ENCODE results near the gene KREMEN2.
"Not testable (repeated sequence)": the region's sequence is repeated elsewhere in the genome, so short reads cannot be mapped to it uniquely, and the experiment has no call there.

KREMEN2 gene, protein sequence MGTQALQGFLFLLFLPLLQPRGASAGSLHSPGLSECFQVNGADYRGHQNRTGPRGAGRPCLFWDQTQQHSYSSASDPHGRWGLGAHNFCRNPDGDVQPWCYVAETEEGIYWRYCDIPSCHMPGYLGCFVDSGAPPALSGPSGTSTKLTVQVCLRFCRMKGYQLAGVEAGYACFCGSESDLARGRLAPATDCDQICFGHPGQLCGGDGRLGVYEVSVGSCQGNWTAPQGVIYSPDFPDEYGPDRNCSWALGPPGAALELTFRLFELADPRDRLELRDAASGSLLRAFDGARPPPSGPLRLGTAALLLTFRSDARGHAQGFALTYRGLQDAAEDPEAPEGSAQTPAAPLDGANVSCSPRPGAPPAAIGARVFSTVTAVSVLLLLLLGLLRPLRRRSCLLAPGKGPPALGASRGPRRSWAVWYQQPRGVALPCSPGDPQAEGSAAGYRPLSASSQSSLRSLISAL

DNA sequence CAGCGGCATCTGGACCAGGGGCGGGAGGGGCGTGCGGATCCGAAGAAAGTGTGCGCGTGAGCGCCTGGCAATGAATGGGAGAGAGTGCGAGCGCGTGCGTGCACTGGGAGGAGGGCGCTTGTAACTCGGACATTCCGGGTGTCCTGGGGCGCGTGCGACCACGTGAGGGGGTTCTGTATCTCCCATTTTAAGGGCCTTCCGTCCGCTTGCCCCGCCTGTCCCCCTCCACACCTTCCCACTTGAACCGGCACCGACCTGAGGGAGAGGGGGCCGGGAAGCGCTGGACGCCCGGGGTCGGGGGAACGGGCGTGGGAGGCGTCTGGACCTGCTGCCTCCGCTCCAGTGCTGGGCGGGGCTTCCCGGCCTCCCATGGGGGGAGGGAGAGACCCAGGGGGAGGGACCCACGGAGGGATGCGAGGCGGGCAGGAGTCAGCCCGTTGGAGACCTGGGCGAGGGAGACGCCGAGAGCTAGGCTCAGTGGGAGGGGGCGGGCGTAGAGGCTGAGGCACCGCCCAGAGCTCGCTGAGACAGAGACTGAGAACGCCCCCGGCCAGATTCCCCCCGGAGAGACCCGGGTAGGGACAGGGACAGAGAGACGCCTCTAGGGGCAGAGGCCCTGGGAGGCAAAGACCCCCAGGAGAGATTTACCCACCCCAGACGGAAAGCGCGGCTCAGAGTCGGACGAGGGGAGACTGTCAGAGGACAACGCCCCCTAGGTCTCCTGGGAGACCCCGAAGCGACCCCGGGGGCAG, at the start of gene KREMEN2:
KREMEN2 (plus strand) TSS at position 553 of the 752 bp plus-strand sequence. CDS start 246 bp downstream, outside the sequence.
- DNase-seq (ENCODE audit: low read depth in 1 of 2, low spot score in 1 of 2), result no peak

GRCh38 chr16:2915196-2915929, 48.7 kb upstream of the KREMEN2 start:
- DNase-seq (ENCODE audit: low read depth in 1 of 2, low spot score in 1 of 2), result no peak

DNA sequence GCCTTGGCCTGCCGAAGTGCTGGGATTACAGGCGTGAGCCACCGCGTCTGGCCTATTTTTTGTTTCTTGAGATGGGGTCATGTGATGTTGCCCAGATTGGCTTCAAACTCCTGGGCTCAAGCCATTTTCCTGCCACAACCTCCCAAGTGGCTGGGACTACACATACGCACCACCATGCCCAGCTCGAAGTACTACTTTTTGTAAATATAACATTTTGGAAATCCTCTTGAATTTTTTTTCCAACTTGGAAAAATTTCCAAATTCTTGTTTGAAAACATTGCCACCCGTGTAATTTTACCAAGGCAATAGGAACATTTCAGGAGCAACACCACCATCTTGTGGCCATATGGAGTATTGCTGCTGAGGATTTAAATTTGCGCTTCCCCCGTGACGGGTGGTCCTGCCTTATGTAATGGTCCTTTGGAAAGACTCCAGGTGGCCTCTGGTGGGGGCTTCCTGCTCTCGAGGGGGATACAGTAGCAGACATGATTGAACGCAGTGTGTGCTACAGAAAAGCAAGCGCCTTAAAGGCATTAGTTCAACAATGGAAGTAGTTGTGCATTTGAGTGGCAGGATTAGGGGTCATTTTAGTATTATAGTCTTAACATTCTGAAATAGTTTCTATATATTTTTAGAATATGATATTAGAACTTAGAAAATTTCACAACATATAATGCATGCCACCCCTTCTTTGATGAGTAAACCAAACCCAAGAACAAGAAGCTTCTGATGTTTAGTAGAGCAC, 44.4 kb upstream of the KREMEN2 start:
- DNase-seq (ENCODE audit: low read depth in 1 of 2, low spot score in 1 of 2), result peak; percentile 24 to 41

DNA sequence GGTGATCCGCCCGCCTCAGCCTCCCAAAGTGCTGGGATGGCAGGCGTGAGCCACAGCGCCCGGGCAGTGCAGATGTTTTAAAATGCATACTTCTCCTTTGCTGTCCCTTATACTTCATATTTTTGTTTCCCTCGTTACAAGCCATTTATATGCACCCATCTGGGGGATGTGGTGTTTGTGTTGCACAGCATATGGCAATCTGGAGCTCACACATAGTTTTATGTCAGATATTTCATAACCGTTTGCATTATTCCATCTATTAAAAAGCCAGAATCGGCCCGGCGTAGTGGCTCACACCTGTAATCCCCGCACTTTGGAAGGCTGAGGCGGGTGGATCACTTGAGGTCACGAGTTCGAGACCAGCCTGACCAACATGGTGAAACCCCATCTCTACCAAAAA, 40.6 kb upstream of the KREMEN2 start:
- DNase-seq (ENCODE audit: low read depth in 1 of 2, low spot score in 1 of 2), result no peak

- DNase-seq (ENCODE audit: low read depth in 1 of 2, low spot score in 1 of 2), result no peak
Observed at GRCh38 chr16:2924901-2925755, 38.9 kb upstream of the KREMEN2 start.

GRCh38 chr16:2925951-2926649, 38.0 kb upstream of the KREMEN2 start:
- DNase-seq (ENCODE audit: low read depth in 1 of 2, low spot score in 1 of 2), result no peak

DNA sequence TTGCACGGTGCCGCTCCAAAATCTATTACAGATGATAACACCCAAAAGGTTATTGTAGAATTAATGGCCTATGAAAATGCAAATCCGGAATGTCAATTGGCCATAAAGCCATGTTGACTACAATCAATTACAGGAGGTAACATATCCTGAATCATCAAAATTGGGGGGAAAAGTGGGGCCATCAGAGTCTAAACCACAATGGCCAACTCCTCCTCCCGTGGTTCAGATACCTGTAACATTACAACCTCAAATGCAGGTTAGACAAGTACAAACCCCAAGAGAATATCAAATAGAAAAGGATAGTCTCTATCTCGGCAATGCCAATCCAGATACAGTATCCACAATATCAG, 37.5 kb upstream of the KREMEN2 start:
- no peak for DNase-seq (ENCODE audit: low read depth in 1 of 2, low spot score in 1 of 2)

- peak; percentile 67 to 72 for DNase-seq (ENCODE audit: low read depth in 1 of 2, low spot score in 1 of 2)
Observed at GRCh38 chr16:2927010-2927646, 36.9 kb upstream of the KREMEN2 start.

GRCh38 chr16:2928151-2928550, 35.9 kb upstream of the KREMEN2 start:
- not testable (repeated sequence) for DNase-seq (ENCODE audit: low read depth in 1 of 2, low spot score in 1 of 2)

DNA sequence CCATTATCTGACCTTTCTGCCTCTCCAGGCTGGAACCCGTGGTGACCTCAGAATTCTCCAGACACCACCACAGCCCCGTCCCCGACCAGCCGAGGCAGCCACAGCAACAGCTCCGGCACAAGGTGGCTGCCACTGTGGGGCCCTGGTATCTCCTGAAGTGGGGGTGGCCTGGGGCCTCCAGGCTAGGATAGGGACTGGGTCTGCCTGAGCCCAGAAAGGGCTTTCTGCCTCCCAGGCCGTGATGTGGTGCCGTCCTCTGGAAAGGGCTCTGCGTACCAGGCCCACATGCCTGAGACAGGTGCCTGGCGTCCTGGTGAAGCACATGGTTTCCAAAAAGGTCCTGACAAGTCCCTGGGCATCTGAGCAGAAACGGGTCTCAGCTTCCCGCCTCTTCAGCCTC, 35.3 kb upstream of the KREMEN2 start:
- DNase-seq (ENCODE audit: low read depth in 1 of 2, low spot score in 1 of 2), result no peak

GRCh38 chr16:2929693-2930092, 34.4 kb upstream of the KREMEN2 start:
- DNase-seq (ENCODE audit: low read depth in 1 of 2, low spot score in 1 of 2), result no peak

- no peak for DNase-seq (ENCODE audit: low read depth in 1 of 2, low spot score in 1 of 2)
Observed at GRCh38 chr16:2930236-2930635, 33.8 kb upstream of the KREMEN2 start.

DNA sequence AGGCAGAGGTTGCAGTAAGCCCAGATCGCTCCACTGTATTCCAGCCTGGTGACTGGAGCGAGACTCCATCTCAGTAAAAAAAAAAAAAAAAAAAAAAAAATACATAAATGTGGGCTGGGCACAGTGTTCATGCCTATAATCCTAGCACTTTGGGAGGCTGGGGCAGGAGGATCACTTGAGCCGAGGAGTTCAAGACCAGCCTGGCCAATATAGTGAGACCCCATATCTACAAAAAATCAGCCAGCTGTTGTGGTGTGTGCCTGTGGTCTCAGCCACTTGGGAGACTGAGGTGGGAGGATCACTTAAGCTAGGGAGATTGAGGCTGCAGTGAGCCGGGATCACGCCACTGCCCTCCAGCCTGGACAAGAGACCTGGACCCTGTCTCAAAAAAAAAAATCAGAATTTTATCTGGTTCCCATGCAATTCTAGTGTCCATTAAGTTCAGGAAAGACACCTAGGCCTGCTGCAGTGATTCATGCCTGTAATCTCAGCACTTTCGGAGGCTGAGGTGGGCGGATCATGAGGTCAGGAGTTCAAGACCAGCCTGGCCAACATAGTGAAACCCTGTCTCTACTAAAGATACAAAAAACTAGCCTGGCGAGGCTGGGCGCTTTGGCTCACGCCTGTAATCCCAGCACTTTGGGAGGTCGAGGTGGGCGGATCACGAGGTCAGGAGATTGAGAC, 32.7 kb upstream of the KREMEN2 start:
- not testable (repeated sequence) for DNase-seq (ENCODE audit: low read depth in 1 of 2, low spot score in 1 of 2)

DNA sequence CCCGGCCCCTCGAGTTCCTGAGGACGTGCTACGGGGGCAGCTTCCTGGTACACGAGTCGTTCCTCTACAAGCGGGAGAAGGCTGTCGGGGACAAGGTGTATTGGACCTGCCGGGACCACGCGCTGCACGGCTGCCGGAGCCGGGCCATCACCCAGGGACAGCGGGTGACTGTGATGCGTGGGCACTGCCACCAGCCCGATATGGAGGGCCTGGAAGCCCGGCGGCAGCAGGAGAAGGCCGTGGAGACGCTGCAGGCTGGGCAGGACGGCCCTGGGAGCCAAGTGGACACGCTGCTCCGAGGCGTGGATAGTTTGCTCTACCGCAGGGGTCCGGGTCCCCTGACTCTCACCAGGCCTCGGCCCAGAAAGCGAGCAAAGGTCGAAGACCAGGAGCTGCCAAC, 30.9 kb upstream of the KREMEN2 start:
- no peak for DNase-seq (ENCODE audit: low read depth in 1 of 2, low spot score in 1 of 2)

DNA sequence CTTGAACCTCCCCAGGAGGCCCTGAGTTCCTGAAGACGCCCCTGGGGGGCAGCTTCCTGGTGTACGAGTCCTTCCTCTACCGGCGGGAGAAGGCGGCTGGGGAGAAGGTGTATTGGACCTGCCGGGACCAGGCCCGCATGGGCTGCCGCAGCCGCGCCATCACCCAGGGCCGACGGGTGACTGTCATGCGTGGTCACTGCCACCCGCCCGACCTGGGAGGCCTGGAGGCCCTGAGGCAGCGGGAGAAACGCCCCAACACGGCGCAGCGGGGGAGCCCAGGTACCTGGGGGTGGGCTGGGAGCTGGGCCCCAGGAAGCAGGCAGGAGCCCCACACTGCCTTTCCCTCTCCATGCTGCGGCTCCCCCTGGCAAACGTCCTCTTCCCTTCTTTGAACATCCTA, 30.4 kb upstream of the KREMEN2 start:
- DNase-seq (ENCODE audit: low read depth in 1 of 2, low spot score in 1 of 2), result no peak

DNA sequence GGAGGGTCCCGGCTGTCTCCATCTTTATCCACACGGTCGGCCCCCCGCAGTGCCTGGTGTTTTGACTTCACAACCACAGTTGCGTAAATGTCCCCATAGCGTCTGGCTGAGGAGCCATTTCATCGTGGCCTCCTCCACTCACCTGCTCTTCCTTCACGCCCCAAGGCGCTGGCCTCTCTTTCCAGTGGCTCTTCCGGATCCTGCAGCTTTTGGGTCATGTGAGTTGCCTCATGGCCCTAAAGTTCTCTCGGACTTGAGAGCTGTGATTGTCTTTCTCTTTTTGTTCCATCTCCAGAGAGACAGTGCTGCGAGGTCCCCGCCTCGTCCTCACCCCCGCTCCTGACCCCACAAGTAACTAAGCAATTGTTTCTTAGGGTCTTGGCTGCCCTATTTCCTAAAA, 29.6 kb upstream of the KREMEN2 start:
- DNase-seq (ENCODE audit: low read depth in 1 of 2, low spot score in 1 of 2), result no peak

- DNase-seq (ENCODE audit: low read depth in 1 of 2, low spot score in 1 of 2), result no peak
Observed at GRCh38 chr16:2936436-2937011, 27.6 kb upstream of the KREMEN2 start.

- DNase-seq (ENCODE audit: low read depth in 1 of 2, low spot score in 1 of 2), result no peak
Observed at GRCh38 chr16:2937170-2937569, 26.9 kb upstream of the KREMEN2 start.

All from activated T-helper 1 cell treated with anti-CD3 and anti-CD28 coated beads, Interleukin-2, amount 50 U/mL, for 16 hours (primary cell).